ENCODE data around the gene PABPN1L.
"Not testable (repeated sequence)": the region's sequence is repeated elsewhere in the genome, so short reads cannot be mapped to it uniquely, and the experiment has no call there.

Gene PABPN1L

GRCh38 chr16:88825146-88825545 is 41.3 kb downstream of the PABPN1L start:
- DNase-seq, result no peak

- no peak for DNase-seq
These were observed 42.0 kb downstream of the PABPN1L start for GRCh38 chr16:88824256-88825077.

GRCh38 chr16:88823646-88824045 is 42.8 kb downstream of the PABPN1L start:
- DNase-seq, result not testable (repeated sequence)

- DNase-seq, result no peak
These were observed 44.0 kb downstream of the PABPN1L start for GRCh38 chr16:88822281-88823040.

- DNase-seq, result no peak
These were observed 45.2 kb downstream of the PABPN1L start for GRCh38 chr16:88821168-88821850.

- no peak for DNase-seq
These were observed 46.0 kb downstream of the PABPN1L start for GRCh38 chr16:88820385-88821025.

GRCh38 chr16:88819126-88819525 is 47.3 kb downstream of the PABPN1L start:
- DNase-seq, result no peak

GRCh38 chr16:88818575-88818874 is 47.9 kb downstream of the PABPN1L start:
- DNase-seq, result no peak

- DNase-seq, result no peak
These were observed 48.5 kb downstream of the PABPN1L start for GRCh38 chr16:88817785-88818574.

- DNase-seq, result no peak
These were observed 49.5 kb downstream of the PABPN1L start for GRCh38 chr16:88816736-88817535.

GRCh38 chr16:88815901-88816589 is 50.4 kb downstream of the PABPN1L start:
- DNase-seq, result peak; percentile 65

GRCh38 chr16:88815227-88815626 is 51.2 kb downstream of the PABPN1L start:
- no peak for DNase-seq

GRCh38 chr16:88814144-88814502 is 52.3 kb downstream of the PABPN1L start:
- no peak for DNase-seq
